ACHN (cell line): ENCODE measurements around the gene BAZ2B.
"Not testable (repeated sequence)": the region's sequence is repeated elsewhere in the genome, so short reads cannot be mapped to it uniquely, and the experiment has no call there.

Source experiments
- DNase-seq: peaks from one replicate; pipeline ENCODE4 v3.0.0-alpha.2; 2015
- in situ Hi-C: cut with HindIII; loops from 2 replicates; pipeline ENCODE4 v1.10.0; 2017; ENCODE audit warnings: low sequenced_read_pairs, low pct_ligation_motif_present, low pct_unique_long_range_greater_than_20kb

BAZ2B gene

GRCh38 chr2:159549234-159549633 is 67.1 kb downstream of the BAZ2B start:
- in situ Hi-C loops: no loop called here
- no peak for DNase-seq

DNA sequence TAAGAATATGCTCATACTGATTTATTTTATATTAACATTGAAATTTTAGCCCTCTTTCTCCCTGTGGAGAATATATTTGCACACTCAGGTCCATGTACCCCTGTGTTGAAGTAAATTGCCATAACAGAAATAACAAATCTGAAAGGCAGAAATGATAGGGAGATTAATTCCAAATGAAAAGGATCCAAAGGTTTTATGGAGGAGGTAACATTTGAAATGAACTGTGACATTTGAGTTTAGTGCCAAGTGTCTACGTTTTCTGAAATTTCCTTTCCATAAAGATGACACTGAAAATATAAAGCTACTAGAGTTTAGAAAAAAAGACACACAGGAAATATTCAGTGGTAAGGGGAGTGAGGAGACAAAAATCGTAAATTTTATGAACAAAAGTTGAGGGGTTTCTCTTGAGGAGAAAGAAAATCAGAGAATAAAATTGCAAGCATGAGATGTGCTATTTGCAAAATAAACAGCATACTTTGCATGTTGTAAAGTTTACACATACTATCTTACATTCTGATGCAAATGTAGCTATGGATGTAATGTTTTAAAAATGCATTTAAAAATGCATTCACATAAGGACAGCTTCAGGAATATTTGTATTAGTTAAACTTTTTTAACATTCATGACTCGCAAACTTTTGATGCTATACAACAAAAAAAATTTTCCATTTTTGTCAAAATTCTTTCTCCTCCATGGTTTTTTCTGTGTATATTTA is 69.5 kb downstream of the BAZ2B start:
- DNase-seq: no peak

GRCh38 chr2:159546039-159546438 is 70.3 kb downstream of the BAZ2B start:
- DNase-seq: no peak
- in situ Hi-C loops: no loop called here

More for the DNA sequence above, 69.5 kb downstream of the BAZ2B start:
- in situ Hi-C loops: no loop called here

GRCh38 chr2:159545085-159545484 is 71.3 kb downstream of the BAZ2B start:
- in situ Hi-C loops: no loop called here
- no peak for DNase-seq

DNA sequence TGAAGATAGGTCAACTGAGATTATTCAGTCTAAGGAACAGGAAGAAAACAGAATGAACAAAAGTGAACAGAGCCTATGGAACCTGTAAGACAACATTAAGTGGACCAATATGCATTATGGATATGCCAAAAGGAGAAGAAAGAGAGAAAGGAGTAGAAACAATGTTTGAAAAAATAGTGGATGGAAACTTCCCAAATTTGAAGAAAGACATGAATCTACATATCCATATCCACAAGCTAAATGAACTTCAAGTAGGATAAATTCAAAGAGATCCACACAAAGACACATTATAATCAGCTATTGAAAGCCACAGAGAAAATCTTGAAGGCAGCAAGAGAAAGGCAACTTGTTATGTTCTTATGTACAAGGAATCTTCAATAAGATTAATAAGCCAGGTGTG is 74.2 kb downstream of the BAZ2B start:
- no peak for DNase-seq
- in situ Hi-C loops: no loop called here

DNA sequence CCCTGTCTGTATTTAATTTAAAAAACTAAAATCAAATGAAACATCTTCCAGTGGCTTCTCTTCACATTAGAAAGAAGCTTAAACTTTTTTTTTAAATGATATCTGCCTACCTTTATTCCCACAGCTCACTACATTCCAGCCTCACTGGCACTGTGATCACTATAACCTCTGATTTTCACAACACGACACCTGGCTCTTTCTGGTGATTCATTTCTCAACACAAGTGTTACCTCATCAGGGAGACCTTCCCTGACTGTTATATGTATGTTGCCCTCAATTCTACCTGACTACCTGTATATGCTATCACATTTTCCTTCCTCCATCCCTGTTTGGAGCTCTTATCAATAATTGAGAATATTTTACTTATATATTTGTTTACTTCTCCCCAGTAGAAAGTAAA is 76.6 kb downstream of the BAZ2B start:
- in situ Hi-C loops: no loop called here
- DNase-seq: no peak

GRCh38 chr2:159538801-159539200 is 77.5 kb downstream of the BAZ2B start:
- no peak for DNase-seq
- in situ Hi-C loops: no loop called here

DNA sequence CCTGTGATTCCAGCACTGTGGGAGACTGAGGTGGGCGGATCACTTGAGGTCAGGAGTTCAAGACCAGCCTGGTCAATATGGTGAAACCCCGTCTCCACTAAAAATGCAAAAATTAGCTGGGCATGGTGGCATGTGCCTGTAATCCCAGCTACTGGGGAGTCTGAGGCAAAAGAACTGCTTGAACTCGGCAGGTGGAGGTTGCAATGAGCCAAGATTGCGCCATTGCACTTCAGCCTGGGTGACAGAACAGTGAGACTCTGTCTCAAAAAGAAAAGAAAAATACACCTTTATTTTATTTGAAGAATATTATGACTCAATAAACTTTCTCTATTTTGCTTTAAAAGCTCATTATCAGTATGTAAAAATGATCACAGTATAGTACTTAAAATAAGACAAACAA is 81.1 kb downstream of the BAZ2B start:
- DNase-seq, in situ Hi-C loops: not testable (repeated sequence)

DNA sequence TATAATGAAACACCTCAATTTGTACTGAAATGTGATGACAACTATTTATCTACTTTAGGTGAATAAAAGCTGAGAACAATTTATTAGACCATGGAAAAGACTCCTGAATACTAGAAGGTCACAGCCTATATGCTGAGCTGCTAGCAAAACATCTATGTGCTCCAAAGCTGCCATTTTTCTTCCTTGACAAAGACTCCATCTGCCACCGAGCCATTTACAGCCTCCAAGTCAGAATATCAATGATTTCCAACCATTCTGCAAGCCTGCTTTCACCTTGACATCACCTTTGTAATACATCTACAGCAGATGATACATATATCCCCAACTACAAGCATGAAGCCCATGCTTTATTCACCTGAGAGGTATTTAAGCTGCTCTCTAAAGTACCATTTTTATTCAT is 84.9 kb downstream of the BAZ2B start:
- DNase-seq: no peak
- in situ Hi-C loops: no loop called here

GRCh38 chr2:159526433-159526832 is 89.9 kb downstream of the BAZ2B start:
- in situ Hi-C loops: no loop called here
- no peak for DNase-seq

GRCh38 chr2:159525012-159525411 is 91.3 kb downstream of the BAZ2B start:
- DNase-seq: no peak
- in situ Hi-C loops: no loop called here

- in situ Hi-C loops: no loop called here
- no peak for DNase-seq
Measured at GRCh38 chr2:159521272-159521671, 95.1 kb downstream of the BAZ2B start.

DNA sequence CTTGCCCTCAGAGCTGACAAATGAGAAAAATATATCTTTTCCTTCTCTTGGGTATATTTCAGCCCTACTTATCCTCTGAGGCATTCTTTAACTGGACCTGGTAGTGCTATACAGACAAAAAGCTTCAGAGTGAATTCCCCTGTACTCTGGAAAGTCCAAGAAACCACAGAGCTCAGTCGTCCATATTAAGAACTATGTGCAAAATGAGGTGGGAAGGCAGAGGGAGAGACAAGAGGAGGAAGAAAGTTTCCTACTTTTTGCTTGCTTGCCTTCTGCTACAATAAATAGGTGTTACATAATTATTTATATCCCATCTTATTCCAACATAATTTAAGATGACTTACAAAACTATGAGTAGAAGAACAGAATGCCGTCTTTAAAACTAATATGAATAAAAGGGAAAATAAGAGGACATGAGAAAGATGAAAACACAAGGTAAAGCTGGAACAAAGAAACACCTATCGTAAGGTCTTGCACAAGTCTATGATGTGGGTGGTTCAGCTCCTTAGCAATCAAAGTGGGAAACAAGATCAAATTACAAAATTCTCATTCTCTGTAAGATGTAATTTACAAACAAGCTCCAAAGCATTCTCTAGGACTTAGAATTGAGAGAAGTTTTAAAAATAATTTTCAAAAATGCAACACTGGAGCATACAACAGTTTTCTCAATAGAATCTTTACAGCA is 97.9 kb downstream of the BAZ2B start:
- in situ Hi-C loops: no loop called here
- DNase-seq: peak; percentile 45

DNA sequence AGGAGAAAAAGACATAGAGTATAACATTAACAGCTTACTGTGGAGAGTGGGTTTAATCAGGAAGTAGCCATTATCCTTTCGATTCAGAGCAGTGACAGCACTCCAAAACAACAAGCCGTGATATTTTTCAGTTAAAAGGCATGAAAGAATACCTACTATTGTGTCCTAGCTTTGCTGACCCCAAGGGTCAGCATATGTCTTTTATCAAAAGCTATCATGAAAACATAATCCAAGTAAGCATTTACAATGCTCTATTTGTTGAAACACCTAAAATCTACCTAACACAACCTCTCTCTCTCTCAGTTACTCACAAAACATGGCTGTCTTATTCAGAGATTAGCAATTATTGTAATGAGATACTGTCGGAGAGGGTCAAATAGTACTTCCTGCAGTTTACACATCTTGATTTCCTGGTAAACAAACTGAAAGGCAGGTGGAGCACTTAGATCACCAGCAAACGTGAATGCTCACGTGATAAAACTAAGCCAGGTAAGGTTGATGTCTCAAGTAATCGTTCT is 100.0 kb downstream of the BAZ2B start:
- peak; percentile 64 for DNase-seq
- in situ Hi-C loops: no loop called here

- in situ Hi-C loops: no loop called here
Measured at GRCh38 chr2:159515441-159515840, 100.9 kb downstream of the BAZ2B start.

GRCh38 chr2:159513745-159514144 is 102.6 kb downstream of the BAZ2B start:
- DNase-seq: no peak
- in situ Hi-C loops: no loop called here

More at GRCh38 chr2:159515441-159515840, 100.9 kb downstream of the BAZ2B start:
- DNase-seq: no peak

DNA sequence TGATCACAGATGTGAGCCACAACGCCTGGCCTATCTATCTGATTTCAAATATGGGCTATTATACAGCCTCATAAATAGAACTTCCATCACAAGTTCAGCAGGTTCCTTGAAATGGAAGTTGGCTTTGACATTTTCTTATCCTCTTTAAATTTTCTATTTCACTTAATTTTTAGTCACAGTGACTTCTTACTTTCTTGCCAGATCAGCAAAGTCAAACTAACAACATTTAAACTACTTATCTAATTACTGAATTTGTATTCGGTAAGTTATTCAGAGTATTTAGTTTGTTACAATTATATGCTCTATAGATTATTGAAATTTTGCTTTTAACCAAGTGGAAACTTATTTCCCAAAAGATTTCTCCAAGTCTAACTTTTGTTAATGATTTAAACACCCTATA is 108.2 kb downstream of the BAZ2B start:
- DNase-seq: no peak
- in situ Hi-C loops: no loop called here

DNA sequence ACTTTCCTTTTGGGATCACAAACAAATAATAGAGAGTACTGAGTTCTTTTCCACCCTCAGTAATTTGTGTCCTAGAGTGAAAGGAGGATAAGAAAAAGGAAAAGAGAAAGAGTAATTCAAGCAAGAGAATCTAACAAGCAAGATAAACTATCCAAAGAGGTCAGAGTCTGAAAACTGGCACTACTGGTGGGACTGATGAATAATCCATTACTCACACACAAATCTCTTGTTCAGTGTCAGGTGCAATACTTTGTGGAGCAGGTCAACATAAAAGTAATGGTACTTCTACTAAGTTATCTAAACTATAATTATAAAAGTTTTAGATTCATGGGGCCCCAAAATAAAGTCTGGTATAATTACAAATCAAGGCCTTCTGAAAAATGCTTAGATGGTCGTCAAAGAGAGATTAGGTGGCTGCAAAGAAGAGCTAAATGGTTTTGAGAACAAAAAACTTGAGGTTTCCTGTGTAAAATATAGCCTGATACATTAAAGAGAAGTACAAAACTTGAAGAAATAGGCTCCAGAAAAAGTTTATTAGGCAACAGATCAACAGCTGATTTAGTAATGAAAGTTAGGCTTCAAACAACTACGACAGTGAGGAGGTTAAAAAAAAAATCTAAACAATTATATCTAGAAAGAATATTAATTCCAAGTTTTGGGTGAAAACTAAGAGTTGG is 109.4 kb downstream of the BAZ2B start:
- in situ Hi-C loops: no loop called here

GRCh38 chr2:159506202-159506601 is 110.1 kb downstream of the BAZ2B start:
- in situ Hi-C loops: no loop called here

More for the DNA sequence above, 109.4 kb downstream of the BAZ2B start:
- DNase-seq: peak; percentile 57

More at GRCh38 chr2:159506202-159506601, 110.1 kb downstream of the BAZ2B start:
- no peak for DNase-seq
